Measurements from ENCODE around the gene MAN2B1. TPM values are rescaled to one million over a fixed set of nuclear protein-coding genes. Genes with fewer than 3 reads are reported as not detected.

The MAN2B1 gene
- total RNA-seq, 4 donors from 2014 or later = 63.8 to 104 (median 74.6) TPM

- no peak for DNase-seq (ENCODE audit: low spot score)
- TF ChIP-seq CTCF (IDR thresholded peaks at IDR 0.05) = no peak
- ATAC-seq (ENCODE audit: low FRiP score) = no peak
Measured at GRCh38 chr19:12668346-12668745, 1.8 kb upstream of the MAN2B1 start.

- ATAC-seq (ENCODE audit: low FRiP score) (no peak), DNase-seq (ENCODE audit: low spot score) (no peak)
- no peak for TF ChIP-seq CTCF (IDR thresholded peaks at IDR 0.05)
Measured at GRCh38 chr19:12667731-12668302, 1.3 kb upstream of the MAN2B1 start.

GRCh38 chr19:12665671-12666264 lies 774 bp downstream of the MAN2B1 start:
- no peak for TF ChIP-seq CTCF (IDR thresholded peaks at IDR 0.05)
- DNase-seq (ENCODE audit: low spot score) = no peak
- ATAC-seq (ENCODE audit: low FRiP score) = no peak

DNA sequence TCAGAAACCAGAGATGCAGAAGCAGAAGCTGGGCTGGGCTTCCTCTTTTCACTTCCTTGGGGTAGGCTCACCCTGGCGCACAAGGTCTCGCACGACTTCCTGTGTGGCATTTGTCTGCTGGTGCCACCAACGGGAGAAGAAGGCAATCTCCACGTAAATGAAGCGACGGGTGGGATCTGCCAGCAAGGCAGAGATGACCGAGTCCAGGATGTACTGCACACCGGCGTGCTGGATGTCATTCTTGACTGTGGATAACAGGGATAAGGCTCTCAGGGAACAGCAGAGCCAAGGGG lies 1.3 kb downstream of the MAN2B1 start:
- ATAC-seq (ENCODE audit: low FRiP score) (no peak), DNase-seq (ENCODE audit: low spot score) (no peak)
- TF ChIP-seq CTCF (IDR thresholded peaks at IDR 0.05) = no peak

DNA sequence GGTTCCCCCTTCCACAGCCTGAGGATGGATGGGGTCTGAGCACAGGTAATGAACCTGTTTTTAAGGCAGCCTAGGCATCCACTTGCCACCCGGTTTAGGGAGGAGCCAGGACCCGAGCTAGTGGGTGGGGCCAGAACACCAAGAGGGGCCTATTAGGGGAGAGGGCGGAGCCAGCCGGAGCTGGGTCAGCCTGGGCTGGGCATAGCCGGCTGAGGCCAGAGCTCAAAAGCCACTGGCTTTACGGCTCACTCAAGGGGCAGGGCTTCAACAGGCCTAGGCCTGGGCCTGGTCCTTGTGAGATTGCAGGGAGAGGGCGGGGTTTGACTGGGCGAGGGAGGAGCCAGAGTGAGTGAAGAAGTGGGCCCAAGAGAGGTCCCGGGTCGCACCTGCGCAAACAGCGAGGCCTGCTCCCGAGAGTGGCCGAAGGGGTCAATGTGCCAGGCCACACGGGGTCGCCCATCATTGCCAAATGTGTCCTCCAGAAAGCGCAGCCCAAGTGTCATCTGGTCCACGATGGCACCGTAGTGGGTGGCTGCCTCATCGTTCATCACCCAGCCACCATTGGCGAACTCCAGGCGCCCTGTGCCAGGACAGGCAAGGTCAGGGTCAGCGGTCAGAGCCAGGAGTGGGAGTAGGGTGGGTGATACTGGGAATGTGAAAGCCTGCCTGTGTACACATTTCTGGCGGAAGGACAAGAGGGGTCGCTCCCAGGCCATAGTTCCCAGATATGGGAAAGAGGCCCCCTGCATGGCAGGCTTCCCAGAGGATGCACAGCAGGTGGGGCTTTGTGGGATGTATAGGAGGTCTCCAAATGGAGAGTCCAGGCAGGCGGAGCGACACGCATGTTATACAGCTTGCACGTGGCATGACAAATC lies 1.9 kb downstream of the MAN2B1 start:
- no peak for ATAC-seq (ENCODE audit: low FRiP score)
- TF ChIP-seq CTCF (IDR thresholded peaks at IDR 0.05) = no peak
- DNase-seq (ENCODE audit: low spot score) = no peak

GRCh38 chr19:12660980-12661379 lies 5.6 kb downstream of the MAN2B1 start:
- TF ChIP-seq CTCF (IDR thresholded peaks at IDR 0.05) = no peak
- DNase-seq (ENCODE audit: low spot score) (no peak), ATAC-seq (ENCODE audit: low FRiP score) (no peak)
